HG03039 (cell line): ENCODE data around the gene PREP.

Experiments
- ATAC-seq: cut with Tn5 transposase; IDR thresholded peaks from one replicate; pipeline ENCODE4 v1.9.1; 2021; ENCODE audit warnings: mild to moderate bottlenecking, moderate library complexity; ENCODE audit not compliant: unreplicated experiment

PREP gene

DNA sequence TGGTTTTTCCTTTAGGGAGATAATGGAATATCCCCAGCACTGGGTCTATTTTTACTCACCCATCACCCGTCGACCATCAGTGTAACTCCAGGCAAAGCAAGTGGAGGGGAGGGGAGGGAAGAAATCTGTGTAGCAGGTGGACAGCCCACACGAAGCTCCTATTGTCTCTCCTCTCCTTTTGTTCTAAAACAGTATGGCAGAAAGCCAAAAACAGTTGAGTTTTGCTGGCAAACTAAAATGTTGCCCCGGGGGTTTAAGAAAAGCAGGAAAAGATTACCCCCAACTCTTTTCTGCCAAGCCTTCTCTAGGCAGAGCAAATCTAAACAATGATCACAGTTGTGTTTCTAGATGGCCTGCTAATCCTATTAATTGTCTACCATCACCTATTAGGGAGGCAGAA lies 89.7 kb downstream of the PREP start:
- ATAC-seq, result no peak

GRCh38 chr6:105310947-105311346 lies 91.9 kb downstream of the PREP start:
- ATAC-seq, result no peak

DNA sequence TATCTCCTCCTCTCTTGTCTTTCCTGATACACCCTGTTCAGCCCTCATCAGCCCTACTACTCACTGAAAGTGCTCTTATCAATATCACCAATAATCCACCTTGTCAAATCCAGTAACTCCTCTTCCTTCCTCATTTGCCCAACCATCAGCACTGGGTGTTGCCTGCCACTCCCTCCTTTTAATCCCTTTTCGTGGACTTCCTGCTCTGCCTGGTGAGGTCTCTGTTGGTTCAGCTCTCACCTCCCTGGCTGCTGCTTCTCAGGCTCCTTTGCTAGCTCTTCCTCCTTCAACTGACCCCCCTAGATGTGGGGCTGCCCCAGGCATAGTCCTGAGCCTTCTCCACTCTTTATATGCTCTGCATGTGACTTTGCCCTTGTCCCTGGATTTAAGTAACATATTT lies 92.5 kb downstream of the PREP start:
- no peak for ATAC-seq

- ATAC-seq, result no peak
These were observed 94.0 kb downstream of the PREP start for GRCh38 chr6:105308840-105309239.

DNA sequence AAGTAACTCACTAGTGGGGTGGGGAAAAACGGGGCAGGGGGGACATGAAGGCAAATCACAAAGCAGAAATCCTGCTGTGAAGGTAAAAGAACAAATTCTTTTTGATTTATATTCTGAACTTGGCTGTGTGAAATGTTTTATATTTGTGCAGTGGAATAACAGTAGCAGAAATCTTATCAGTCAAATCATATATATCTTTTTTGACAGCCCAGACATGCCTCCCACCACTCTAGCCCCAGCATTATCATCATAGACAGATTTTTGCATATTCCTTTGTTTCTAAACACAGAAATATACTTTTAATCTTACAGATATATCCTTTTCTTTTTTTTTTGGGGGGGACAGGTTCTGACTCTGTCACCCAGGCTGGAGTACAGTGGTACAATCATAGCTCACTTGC lies 97.4 kb downstream of the PREP start:
- ATAC-seq, result no peak

DNA sequence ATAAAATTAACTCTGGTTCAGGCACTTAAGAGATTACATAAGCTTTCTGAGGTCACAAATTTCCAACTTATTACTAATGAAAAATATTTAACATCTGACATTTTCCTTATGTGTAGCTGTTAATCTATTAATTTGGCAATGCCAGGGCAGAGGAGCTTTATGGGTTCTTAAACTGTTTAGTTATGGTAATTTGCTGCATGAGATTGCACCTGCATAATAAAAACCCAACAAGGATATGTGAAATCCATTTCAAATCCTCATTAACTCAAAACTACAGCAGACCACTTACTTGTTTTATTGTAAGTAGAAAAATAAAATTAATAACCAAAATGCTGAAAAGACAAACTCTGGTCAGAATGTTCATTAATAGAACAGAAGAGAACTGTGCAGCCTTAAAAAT lies 98.1 kb downstream of the PREP start:
- no peak for ATAC-seq

- no peak for ATAC-seq
These were observed 98.5 kb downstream of the PREP start for GRCh38 chr6:105304366-105304765.

DNA sequence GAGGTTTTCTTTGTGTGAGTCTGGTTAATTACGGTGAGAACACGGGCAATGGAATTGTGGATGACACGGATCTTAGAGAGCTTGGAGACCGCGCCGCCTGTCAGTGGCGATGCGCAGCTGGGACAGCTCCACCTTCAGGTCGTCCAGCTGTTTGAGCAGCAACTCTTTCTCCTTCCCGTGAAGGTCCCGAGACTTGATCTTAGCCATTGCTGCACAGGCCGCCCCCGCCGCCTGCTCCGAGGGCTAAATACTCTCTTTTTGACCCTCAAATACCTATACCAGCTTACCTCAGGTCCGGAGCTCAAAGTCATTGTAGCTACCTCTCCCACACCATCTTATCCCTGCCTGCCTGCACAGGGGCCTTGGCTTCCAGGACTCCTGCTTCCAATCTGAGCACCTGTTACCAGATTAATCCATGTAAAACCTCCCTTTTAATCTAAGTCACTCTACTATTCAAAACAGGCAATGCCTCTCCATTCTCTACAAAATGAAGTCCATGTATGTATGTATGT lies 100.2 kb downstream of the PREP start:
- ATAC-seq, result no peak

DNA sequence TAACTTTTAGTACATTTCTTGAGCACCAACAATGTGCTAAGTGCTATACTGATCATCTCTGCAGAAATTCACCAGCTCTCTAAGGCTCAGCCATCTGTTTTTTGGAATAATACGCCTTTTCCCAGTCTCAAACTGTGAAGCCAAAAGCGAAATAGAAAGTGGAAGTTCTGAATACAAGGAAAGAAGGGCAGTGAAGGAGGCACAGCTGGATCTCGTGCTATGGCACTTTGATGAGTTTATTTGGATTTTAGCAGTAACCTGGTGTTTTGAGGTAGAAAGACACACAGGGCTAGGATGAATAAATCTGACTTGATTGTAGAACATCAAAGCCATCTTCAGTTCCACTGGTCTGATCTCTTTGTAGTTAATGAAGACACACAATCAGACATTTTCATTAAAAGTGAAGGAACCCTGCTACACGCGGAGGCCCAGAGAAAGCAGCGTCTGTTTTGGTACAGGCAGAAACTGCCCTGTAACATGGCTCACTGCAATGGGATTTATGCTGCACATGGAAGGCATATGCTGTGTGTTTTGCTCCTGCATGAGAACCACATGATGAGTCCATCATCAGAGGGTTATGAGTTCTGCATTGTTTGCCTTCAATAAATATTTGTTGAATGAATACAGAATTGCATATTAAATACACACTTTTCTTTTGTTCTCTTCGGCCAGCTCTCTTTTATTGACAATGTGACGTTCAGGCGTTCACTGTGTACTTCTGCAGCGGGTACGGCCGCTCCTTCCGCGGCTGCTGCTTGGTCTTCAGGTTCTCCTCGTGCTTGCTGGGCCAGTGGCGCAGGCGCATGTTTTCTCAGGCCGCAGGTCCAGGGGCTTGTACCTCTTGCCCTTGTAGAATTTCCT lies 100.9 kb downstream of the PREP start:
- ATAC-seq, result no peak

GRCh38 chr6:105301072-105301503 lies 101.8 kb downstream of the PREP start:
- ATAC-seq, result no peak

GRCh38 chr6:105300090-105300489 lies 102.8 kb downstream of the PREP start:
- ATAC-seq, result no peak

- ATAC-seq, result no peak
These were observed 108.8 kb downstream of the PREP start for GRCh38 chr6:105294129-105294528.

- no peak for ATAC-seq
These were observed 110.1 kb downstream of the PREP start for GRCh38 chr6:105292689-105293339.

GRCh38 chr6:105291525-105291924 lies 111.4 kb downstream of the PREP start:
- ATAC-seq, result no peak

DNA sequence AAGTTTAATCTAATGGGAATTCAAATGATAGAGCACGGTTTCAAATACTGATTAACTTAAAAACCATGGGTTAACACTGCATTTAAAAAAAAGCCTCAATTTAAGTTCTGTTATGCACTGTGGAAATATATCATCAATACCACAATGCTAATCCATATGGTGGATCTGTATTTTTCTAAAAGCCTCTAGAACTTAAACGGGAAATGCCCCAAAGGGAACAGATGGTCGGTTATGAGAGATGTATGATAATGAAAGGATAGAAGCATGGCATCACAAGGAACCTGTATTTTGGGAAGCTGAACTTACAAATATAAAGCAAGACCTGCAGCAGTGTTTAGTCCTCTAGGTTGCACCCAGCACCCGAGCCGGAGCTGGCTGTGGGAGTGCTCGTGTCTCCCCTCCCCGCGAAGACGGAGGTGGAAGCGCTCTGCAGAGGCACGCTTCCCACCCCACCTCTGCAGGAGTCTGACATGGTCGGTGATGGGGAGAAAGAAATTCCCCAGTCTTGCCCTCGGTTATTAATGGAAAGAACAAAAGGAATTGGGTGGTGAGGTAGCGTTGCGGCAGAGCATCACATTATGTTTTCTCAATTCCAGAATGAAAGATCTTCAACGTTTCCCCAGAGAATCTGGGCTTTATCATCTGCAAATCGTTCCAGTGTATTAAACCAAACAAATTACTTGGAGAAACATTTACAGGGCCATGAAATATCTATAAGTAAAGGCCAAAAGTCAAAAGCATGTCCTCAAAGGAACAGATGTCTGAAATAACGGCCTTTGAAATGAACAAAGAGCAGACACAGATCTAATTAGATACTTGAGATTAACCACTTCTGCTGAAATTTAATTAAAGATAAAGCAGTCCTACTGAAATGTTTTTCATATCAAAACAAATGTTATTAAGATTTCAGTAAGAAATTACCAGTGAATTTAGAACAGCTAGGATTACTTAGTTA lies 120.0 kb downstream of the PREP start:
- no peak for ATAC-seq

DNA sequence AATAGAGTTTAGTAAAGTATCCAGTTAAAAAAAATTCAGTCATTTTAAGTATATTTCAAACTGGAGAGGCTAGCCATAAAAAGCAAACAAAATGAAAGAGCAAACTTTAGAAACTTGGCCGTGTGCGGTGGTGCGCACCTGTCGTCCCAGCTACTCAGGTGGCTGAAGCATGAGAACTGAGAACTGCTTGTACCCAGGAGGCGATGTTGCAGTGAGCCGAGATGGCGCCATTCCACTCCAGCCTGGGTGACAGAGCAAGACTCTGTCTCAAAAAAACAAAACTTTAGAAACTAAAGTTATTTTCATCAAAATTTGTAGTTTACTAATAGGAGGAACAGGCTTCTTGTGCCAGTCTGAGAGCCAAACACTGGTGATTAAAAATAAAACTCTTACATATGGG lies 122.8 kb downstream of the PREP start:
- ATAC-seq, result no peak

- no peak for ATAC-seq
These were observed 123.4 kb downstream of the PREP start for GRCh38 chr6:105279463-105279862.

DNA sequence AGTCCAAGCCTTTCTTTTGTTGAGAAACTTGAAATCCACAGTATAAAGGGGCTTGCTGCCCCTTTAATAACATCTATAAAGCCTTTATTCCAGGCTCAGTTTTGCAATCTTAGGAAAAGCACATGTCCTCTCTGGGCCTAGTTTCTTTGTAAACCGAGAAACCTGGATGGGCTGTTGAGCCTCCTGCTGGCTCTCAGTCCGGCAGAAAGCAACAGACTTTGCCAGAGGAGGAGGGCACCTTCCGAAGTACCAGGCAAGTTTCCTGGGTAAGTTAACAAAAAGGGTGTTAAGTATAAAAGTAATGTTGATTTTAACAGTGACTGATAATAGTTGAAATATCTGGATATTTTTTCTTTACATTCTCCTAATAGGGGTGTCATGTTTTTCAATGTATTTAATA lies 124.1 kb downstream of the PREP start:
- ATAC-seq, result no peak

- ATAC-seq, result no peak
These were observed 124.8 kb downstream of the PREP start for GRCh38 chr6:105278035-105278434.

DNA sequence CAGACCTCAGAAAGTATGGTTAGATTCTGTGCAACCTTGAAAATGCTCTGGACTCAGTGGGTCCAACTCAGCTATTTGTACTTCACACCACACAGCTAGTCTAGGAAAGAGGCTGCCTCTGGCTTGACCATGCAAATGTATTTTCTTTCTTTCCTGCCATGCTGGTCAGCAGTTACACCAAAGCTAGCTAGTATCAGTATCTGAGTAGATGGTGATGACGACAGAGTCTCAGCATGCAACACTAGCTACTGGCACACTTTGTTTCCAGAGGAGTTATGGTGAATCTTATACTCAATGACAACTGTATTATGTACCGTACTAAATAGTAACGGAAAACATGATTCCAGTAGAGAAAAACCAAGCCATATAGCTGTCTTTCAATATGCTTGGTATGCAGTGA lies 126.5 kb downstream of the PREP start:
- no peak for ATAC-seq

DNA sequence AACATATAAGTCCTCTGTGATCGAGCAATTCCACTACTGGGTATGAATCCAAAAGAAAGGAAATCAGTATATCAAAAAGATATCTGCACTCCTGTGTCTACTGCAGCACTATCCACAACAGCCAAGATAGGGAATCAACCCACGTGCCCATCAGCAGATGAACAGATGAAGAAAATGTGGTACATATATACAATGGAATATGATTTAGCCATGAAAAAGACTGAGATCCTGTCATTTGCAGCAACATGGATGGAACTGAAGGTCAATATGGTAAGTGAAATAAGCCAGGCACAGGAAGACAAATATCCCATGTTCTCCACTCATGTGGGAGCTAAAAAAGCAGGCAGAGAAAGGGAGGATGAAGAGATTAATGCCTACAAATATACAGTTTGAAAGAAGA lies 127.3 kb downstream of the PREP start:
- no peak for ATAC-seq
